ENCODE measurements around the gene NRL. TPM values are rescaled to one million over a fixed set of nuclear protein-coding genes. Genes with fewer than 3 reads are reported as not detected.

NRL gene
- total and polyA plus RNA-seq, 2 donors (not counting 1 experiment from before 2014, with no cell fraction given): 0.45 to 0.99 TPM

Other genes with a start within 250 kb of the NRL start
- gene DHRS4, start 161.2 kb downstream of the NRL start, total RNA-seq: 51.9 and 54.7 TPM in 2 replicates
- gene DHRS4, start 161.2 kb downstream of the NRL start, polyA plus RNA-seq: 28.9 and 30.5 TPM in 2 replicates
- 16.7 and 22.6 TPM in 2 replicates for gene DHRS4L2, start 126.0 kb downstream of the NRL start, total RNA-seq
- 12.7 and 12.8 TPM in 2 replicates for gene DHRS4L2, start 126.0 kb downstream of the NRL start, polyA plus RNA-seq
- 0.17 and 0.26 TPM in 2 replicates for gene CARMIL3, start 62.9 kb downstream of the NRL start, total RNA-seq
- gene CARMIL3, start 62.9 kb downstream of the NRL start, polyA plus RNA-seq: 0.11 TPM in 1 of 2 replicates, not detected in the other
- gene CPNE6, start 43.4 kb downstream of the NRL start, total RNA-seq: not detected in 2 replicates
- gene CPNE6, start 43.4 kb downstream of the NRL start, polyA plus RNA-seq: not detected in 2 replicates
- 33.9 and 71.3 TPM in 2 replicates for gene PCK2, start 20.6 kb downstream of the NRL start, total RNA-seq
- gene PCK2, start 20.6 kb downstream of the NRL start, polyA plus RNA-seq: 12.7 and 15.9 TPM in 2 replicates
- gene DCAF11, start 172 bp downstream of the NRL start, total RNA-seq: 52.9 and 68.0 TPM in 2 replicates
- 18.4 and 21.7 TPM in 2 replicates for gene DCAF11, start 172 bp downstream of the NRL start, polyA plus RNA-seq
- under 0.01 TPM in 1 of 2 replicates, not detected in the other for gene FITM1, start 15.7 kb upstream of the NRL start, total RNA-seq
- gene FITM1, start 15.7 kb upstream of the NRL start, polyA plus RNA-seq: not detected in 2 replicates
- 172 and 177 TPM in 2 replicates for gene PSME1, start 21.2 kb upstream of the NRL start, total RNA-seq
- gene PSME1, start 21.2 kb upstream of the NRL start, polyA plus RNA-seq: 221 and 266 TPM in 2 replicates
- gene EMC9, start 26.6 kb upstream of the NRL start, total RNA-seq: 12.3 and 18.0 TPM in 2 replicates
- 6.6 and 10.2 TPM in 2 replicates for gene EMC9, start 26.6 kb upstream of the NRL start, polyA plus RNA-seq
- 82.7 and 148 TPM in 2 replicates for gene PSME2, start 31.7 kb upstream of the NRL start, total RNA-seq
- gene PSME2, start 31.7 kb upstream of the NRL start, polyA plus RNA-seq: 132 and 175 TPM in 2 replicates
- gene RNF31, start 32.5 kb upstream of the NRL start, total RNA-seq: 25.4 and 30.3 TPM in 2 replicates
- gene RNF31, start 32.5 kb upstream of the NRL start, polyA plus RNA-seq: 9.2 and 14.8 TPM in 2 replicates
- gene IRF9, start 46.3 kb upstream of the NRL start, total RNA-seq: 110 and 142 TPM in 2 replicates
- gene IRF9, start 46.3 kb upstream of the NRL start, polyA plus RNA-seq: 70.4 and 79.9 TPM in 2 replicates
- 0.51 and 1.8 TPM in 2 replicates for gene REC8, start 57.1 kb upstream of the NRL start, total RNA-seq
- gene REC8, start 57.1 kb upstream of the NRL start, polyA plus RNA-seq: 1.5 and 2.2 TPM in 2 replicates
- 22.6 and 25.3 TPM in 2 replicates for gene IPO4, start 73.9 kb upstream of the NRL start, total RNA-seq
- gene IPO4, start 73.9 kb upstream of the NRL start, polyA plus RNA-seq: 12.4 and 27.8 TPM in 2 replicates
- 49.6 and 61.6 TPM in 2 replicates for gene TM9SF1, start 80.5 kb upstream of the NRL start, total RNA-seq
- gene TM9SF1, start 80.5 kb upstream of the NRL start, polyA plus RNA-seq: 60.9 and 65.1 TPM in 2 replicates
- under 0.01 and 0.17 TPM in 2 replicates for gene TSSK4, start 90.7 kb upstream of the NRL start, total RNA-seq
- not detected in 2 replicates for gene TSSK4, start 90.7 kb upstream of the NRL start, polyA plus RNA-seq
- 22.1 and 24.9 TPM in 2 replicates for gene CHMP4A, start 98.5 kb upstream of the NRL start, total RNA-seq
- gene CHMP4A, start 98.5 kb upstream of the NRL start, polyA plus RNA-seq: 96.8 and 133 TPM in 2 replicates
- 13.6 and 22.1 TPM in 2 replicates for gene MDP1, start 101.1 kb upstream of the NRL start, total RNA-seq
- gene MDP1, start 101.1 kb upstream of the NRL start, polyA plus RNA-seq: 14.4 TPM in 2 replicates
- 140 and 145 TPM in 2 replicates for gene NEDD8, start 117.4 kb upstream of the NRL start, total RNA-seq
- 441 and 587 TPM in 2 replicates for gene NEDD8, start 117.4 kb upstream of the NRL start, polyA plus RNA-seq
- 128 and 147 TPM in 2 replicates for gene GMPR2, start 118.0 kb upstream of the NRL start, total RNA-seq
- 68.3 and 80.2 TPM in 2 replicates for gene GMPR2, start 118.0 kb upstream of the NRL start, polyA plus RNA-seq
- gene TINF2, start 127.7 kb upstream of the NRL start, total RNA-seq: 54.7 and 61.4 TPM in 2 replicates
- 42.6 and 47.7 TPM in 2 replicates for gene TINF2, start 127.7 kb upstream of the NRL start, polyA plus RNA-seq
- 0.51 and 0.83 TPM in 2 replicates for gene TGM1, start 148.2 kb upstream of the NRL start, total RNA-seq
- gene TGM1, start 148.2 kb upstream of the NRL start, polyA plus RNA-seq: 1.3 and 1.4 TPM in 2 replicates
- gene RABGGTA, start 156.6 kb upstream of the NRL start, total RNA-seq: 14.1 and 21.0 TPM in 2 replicates
- 15.1 and 19.4 TPM in 2 replicates for gene RABGGTA, start 156.6 kb upstream of the NRL start, polyA plus RNA-seq
- gene DHRS1, start 184.8 kb upstream of the NRL start, total RNA-seq: 6.9 and 10.7 TPM in 2 replicates
- gene DHRS1, start 184.8 kb upstream of the NRL start, polyA plus RNA-seq: 21.0 and 24.5 TPM in 2 replicates
- gene NOP9, start 184.9 kb upstream of the NRL start, total RNA-seq: 16.2 and 16.7 TPM in 2 replicates
- gene NOP9, start 184.9 kb upstream of the NRL start, polyA plus RNA-seq: 8.0 and 13.5 TPM in 2 replicates
- 0.33 and 0.51 TPM in 2 replicates for gene CIDEB, start 193.0 kb upstream of the NRL start, total RNA-seq
- 0.35 and 0.42 TPM in 2 replicates for gene CIDEB, start 193.0 kb upstream of the NRL start, polyA plus RNA-seq
- gene LTB4R2, start 195.2 kb upstream of the NRL start, total RNA-seq: 1.3 and 1.8 TPM in 2 replicates
- gene LTB4R2, start 195.2 kb upstream of the NRL start, polyA plus RNA-seq: 0.23 and 0.28 TPM in 2 replicates
- gene LTB4R, start 196.6 kb upstream of the NRL start, total RNA-seq: 0.66 and 1.0 TPM in 2 replicates
- 0.49 and 0.62 TPM in 2 replicates for gene LTB4R, start 196.6 kb upstream of the NRL start, polyA plus RNA-seq
- gene ADCY4, start 220.1 kb upstream of the NRL start, total RNA-seq: 1.3 and 7.4 TPM in 2 replicates
- gene ADCY4, start 220.1 kb upstream of the NRL start, polyA plus RNA-seq: 0.43 and 1.4 TPM in 2 replicates
- 0.26 and 0.33 TPM in 2 replicates for gene RIPK3, start 225.0 kb upstream of the NRL start, total RNA-seq
- gene RIPK3, start 225.0 kb upstream of the NRL start, polyA plus RNA-seq: 0.20 and 0.34 TPM in 2 replicates

Measured in fibroblast of lung (primary cell).